Fibroblast of upper back skin (primary cell): ENCODE data around the gene CD244.

Experiments used
- DNase-seq: peaks from one replicate; pipeline ENCODE4 v3.0.0-alpha.2; 2013

CD244 gene

GRCh38 chr1:160844447-160845232 is 18.0 kb downstream of the CD244 start:
- DNase-seq = no peak

- no peak for DNase-seq
Measured at GRCh38 chr1:160841079-160841478, 21.6 kb downstream of the CD244 start.

- DNase-seq = no peak
Measured at GRCh38 chr1:160839746-160840145, 22.9 kb downstream of the CD244 start.

GRCh38 chr1:160838888-160839287 is 23.8 kb downstream of the CD244 start:
- no peak for DNase-seq

GRCh38 chr1:160837558-160838205 is 25.0 kb downstream of the CD244 start:
- no peak for DNase-seq

GRCh38 chr1:160836981-160837557 is 25.6 kb downstream of the CD244 start:
- DNase-seq = no peak

GRCh38 chr1:160836561-160836960 is 26.1 kb downstream of the CD244 start:
- no peak for DNase-seq

GRCh38 chr1:160835751-160836150 is 26.9 kb downstream of the CD244 start:
- no peak for DNase-seq

GRCh38 chr1:160834945-160835565 is 27.6 kb downstream of the CD244 start:
- DNase-seq = peak; percentile 3

GRCh38 chr1:160830321-160831153 is 32.1 kb downstream of the CD244 start:
- DNase-seq = peak; percentile 11

- DNase-seq = no peak
Measured at GRCh38 chr1:160829766-160830165, 32.9 kb downstream of the CD244 start.

GRCh38 chr1:160827418-160827817 is 35.3 kb downstream of the CD244 start:
- no peak for DNase-seq

- peak; percentile 1 for DNase-seq
Measured at GRCh38 chr1:160826546-160826945, 36.1 kb downstream of the CD244 start.

- DNase-seq = no peak
Measured at GRCh38 chr1:160823296-160823695, 39.4 kb downstream of the CD244 start.

GRCh38 chr1:160821627-160822026 is 41.1 kb downstream of the CD244 start:
- DNase-seq = no peak

GRCh38 chr1:160819186-160819585 is 43.5 kb downstream of the CD244 start:
- DNase-seq = no peak

- no peak for DNase-seq
Measured at GRCh38 chr1:160818207-160818937, 44.3 kb downstream of the CD244 start.

- no peak for DNase-seq
Measured at GRCh38 chr1:160814856-160815255, 47.8 kb downstream of the CD244 start.

- no peak for DNase-seq
Measured at GRCh38 chr1:160814316-160814715, 48.4 kb downstream of the CD244 start.

GRCh38 chr1:160813215-160813614 is 49.5 kb downstream of the CD244 start:
- no peak for DNase-seq

GRCh38 chr1:160811147-160811546 is 51.5 kb downstream of the CD244 start:
- DNase-seq = no peak

- DNase-seq = no peak
Measured at GRCh38 chr1:160810486-160810885, 52.2 kb downstream of the CD244 start.
